ENCODE data around the gene NDUFA9.

NDUFA9 gene

DNA sequence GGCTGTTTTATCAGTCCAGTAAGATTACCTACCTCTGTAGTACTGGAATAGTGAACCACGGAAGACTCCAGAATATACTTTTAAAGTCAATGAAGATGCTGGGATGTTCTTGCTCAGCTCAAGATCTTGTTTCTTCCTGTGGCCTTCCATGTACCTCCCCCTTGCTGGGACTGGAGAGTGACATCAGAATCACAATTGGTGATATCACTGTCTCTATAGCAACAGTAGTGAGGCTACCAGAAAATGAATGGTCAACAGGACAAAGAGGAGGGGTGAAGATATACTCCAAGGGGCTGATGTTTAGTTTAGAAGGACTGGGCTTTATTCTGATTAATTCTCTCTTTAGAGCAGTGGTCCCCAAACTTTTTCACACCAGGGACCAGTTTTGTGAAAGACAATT lies 3.9 kb upstream of the NDUFA9 start:
- TF ChIP-seq, protein P1, sequence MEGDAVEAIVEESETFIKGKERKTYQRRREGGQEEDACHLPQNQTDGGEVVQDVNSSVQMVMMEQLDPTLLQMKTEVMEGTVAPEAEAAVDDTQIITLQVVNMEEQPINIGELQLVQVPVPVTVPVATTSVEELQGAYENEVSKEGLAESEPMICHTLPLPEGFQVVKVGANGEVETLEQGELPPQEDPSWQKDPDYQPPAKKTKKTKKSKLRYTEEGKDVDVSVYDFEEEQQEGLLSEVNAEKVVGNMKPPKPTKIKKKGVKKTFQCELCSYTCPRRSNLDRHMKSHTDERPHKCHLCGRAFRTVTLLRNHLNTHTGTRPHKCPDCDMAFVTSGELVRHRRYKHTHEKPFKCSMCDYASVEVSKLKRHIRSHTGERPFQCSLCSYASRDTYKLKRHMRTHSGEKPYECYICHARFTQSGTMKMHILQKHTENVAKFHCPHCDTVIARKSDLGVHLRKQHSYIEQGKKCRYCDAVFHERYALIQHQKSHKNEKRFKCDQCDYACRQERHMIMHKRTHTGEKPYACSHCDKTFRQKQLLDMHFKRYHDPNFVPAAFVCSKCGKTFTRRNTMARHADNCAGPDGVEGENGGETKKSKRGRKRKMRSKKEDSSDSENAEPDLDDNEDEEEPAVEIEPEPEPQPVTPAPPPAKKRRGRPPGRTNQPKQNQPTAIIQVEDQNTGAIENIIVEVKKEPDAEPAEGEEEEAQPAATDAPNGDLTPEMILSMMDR (IDR thresholded peaks at IDR 0.05; ENCODE audit: low read depth, low read length, missing control alignments) = no peak
- no peak for DNase-seq (ENCODE audit: extremely low read depth, low read depth)
- H3K4me3 ChIP-seq (replicated peaks; ENCODE audit: low read depth, low read length) = no peak overlapping the region

DNA sequence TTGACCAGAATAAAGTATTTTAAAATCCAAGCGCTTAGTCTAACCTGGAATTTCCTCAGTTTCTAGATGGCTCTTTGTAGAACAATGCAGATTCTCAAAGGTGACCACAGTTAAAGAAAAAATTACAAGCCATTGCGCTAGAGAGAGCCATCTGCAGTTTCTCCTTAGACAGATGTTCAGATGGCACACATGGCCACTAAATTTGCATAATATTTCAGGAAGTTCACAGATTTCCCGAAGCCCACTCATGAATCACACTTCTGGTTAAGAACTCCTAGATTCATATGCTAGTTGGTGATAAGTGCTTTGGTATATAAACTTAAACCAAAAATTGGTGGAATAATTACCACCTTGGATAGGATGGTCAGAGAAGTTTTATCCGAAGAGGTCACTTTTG lies 812 bp upstream of the NDUFA9 start:
- no peak for DNase-seq (ENCODE audit: extremely low read depth, low read depth)
- peak overlapping the region; percentile 80 for H3K4me3 ChIP-seq (replicated peaks; ENCODE audit: low read depth, low read length)
- TF ChIP-seq, protein P1 (IDR thresholded peaks at IDR 0.05; ENCODE audit: low read depth, low read length, missing control alignments) = no peak

DNA sequence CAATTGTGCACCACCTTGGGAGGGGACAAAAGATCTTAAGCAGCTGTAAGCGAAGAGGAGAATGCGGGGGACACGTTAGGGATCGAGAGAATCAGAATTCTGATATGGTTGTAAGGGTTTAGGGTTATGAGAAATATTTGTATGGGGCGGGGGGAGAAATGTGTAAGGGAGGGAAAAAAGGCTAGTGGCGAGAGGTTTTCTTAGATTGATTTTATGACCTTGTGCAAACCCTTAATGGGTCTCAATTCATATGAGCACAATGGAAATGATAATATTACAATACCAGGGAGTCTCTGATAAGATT lies 396 bp downstream of the NDUFA9 start:
- TF ChIP-seq, protein P1 (IDR thresholded peaks at IDR 0.05; ENCODE audit: low read depth, low read length, missing control alignments) = no peak
- DNase-seq (ENCODE audit: extremely low read depth, low read depth) = no peak

DNA sequence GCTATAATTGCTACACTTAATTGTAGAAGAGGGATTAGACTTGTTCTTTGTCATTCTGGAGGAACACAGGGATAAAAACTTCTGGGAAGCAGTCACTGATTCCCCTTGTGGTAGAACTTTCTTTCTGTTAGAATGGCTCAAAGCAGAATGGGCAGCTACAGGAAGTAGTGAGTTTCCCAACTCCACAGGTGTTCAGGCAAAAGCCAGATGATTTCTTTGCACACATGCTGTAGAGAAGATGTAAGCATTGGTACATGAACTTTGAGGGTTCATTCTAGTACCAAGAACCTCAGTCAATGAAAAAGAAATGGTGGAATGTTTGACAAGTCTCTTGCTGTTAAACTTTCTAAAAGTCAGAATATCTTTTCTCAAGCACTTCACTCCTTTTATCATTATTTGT lies 4.3 kb downstream of the NDUFA9 start:
- TF ChIP-seq, protein P1 (IDR thresholded peaks at IDR 0.05; ENCODE audit: low read depth, low read length, missing control alignments) = no peak

More for the DNA sequence above, 396 bp downstream of the NDUFA9 start:
- H3K4me3 ChIP-seq (replicated peaks; ENCODE audit: low read depth, low read length) = peak overlapping the region; percentile 80

DNA sequence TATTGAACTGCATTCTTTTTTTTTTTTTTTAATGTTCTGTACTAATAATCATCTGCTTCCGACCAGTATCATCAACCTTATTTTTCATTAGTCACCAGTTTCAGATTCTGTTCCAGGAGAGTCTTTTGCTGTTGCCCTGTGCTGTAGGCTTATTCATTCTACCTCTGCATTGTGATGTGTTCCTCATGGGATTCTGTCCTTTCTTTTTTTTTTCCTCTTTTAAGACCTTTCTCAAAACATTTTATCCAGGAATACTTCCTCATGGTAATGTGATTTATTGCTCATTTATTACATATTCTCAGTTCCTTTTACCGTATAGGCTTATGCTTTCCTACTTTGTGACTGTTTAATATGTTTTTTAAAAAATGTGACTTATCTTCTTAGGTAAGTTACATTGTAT lies 4.8 kb downstream of the NDUFA9 start:
- DNase-seq (ENCODE audit: extremely low read depth, low read depth) = no peak
- H3K4me3 ChIP-seq (replicated peaks; ENCODE audit: low read depth, low read length) = no peak overlapping the region
- TF ChIP-seq, protein P1 (IDR thresholded peaks at IDR 0.05; ENCODE audit: low read depth, low read length, missing control alignments) = no peak

More for the DNA sequence above, 4.3 kb downstream of the NDUFA9 start:
- H3K4me3 ChIP-seq (replicated peaks; ENCODE audit: low read depth, low read length) = no peak overlapping the region
- DNase-seq (ENCODE audit: extremely low read depth, low read depth) = no peak

DNA sequence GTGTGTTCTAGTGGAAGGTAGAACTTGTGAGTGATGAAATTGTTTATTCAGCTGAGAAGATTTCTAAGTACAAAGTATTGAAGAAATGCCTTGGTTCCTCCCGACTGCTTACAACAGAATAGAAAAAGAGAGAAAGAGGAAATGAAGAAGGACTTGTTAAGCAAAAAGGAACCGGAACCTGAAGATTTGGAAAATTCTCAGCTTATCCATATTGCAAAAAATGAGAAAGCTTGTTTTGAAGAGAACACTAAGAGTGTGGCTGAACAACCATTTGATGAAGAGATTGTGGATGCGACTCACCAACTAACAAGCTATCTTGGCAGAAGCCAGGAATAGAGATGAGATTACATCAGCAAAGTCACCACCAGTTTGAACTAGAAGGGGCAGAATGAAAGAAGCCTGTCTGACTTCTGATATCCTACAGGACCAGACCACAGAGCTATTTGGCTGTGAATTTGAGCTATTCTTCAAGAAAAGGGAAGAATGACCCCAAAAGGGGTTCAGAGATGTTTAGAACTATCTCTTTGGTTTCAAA lies 15.1 kb downstream of the NDUFA9 start:
- TF ChIP-seq, protein P1 (IDR thresholded peaks at IDR 0.05; ENCODE audit: low read depth, low read length, missing control alignments) = no peak
- peak; percentile 33 for DNase-seq (ENCODE audit: extremely low read depth, low read depth)
- H3K4me3 ChIP-seq (replicated peaks; ENCODE audit: low read depth, low read length) = no peak overlapping the region

DNA sequence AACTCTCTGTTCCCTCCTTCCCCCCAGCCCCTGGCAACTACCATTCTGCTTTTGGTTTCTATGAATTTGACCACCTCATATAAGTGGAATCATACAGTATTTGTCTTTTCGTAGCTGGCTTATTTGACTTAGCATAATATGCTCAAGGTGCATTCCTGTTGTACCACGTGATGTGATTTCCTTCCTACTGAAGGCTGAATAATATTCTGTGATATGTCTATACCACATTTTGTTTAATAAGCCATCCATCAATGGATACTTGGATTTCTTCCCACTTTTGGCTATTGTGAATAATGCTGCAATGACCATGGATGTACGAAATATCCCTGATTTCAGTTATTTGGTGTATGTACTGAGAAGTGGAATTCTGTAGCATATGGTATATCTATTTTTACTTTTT lies 16.3 kb downstream of the NDUFA9 start:
- no peak for DNase-seq (ENCODE audit: extremely low read depth, low read depth)
- H3K4me3 ChIP-seq (replicated peaks; ENCODE audit: low read depth, low read length) = no peak overlapping the region
- TF ChIP-seq, protein P1 (IDR thresholded peaks at IDR 0.05; ENCODE audit: low read depth, low read length, missing control alignments) = no peak

Data from HFF-Myc (cell line).